ENCODE results near the gene CHKB.

GRCh38 chr22:50606946-50607658 lies 24.5 kb upstream of the CHKB start:
- no peak for TF ChIP-seq CTCF (IDR thresholded peaks at IDR 0.05; ENCODE audit: insufficient read depth, low read length, poor library complexity, severe bottlenecking)
- no peak for TF ChIP-seq EZH2phosphoT487 (conservative IDR thresholded peaks at IDR 0.05; ENCODE audit: low read length)

Data from SU-DHL-6 (cell line).